ENCODE results near the gene ADGRL3.

The ADGRL3 gene

GRCh38 chr4:61200187-61200915 lies at the start of gene ADGRL3:
TSS of gene ADGRL3 (plus strand) at chr4:61200326.
- DNase-seq = peak; percentile 37

DNA sequence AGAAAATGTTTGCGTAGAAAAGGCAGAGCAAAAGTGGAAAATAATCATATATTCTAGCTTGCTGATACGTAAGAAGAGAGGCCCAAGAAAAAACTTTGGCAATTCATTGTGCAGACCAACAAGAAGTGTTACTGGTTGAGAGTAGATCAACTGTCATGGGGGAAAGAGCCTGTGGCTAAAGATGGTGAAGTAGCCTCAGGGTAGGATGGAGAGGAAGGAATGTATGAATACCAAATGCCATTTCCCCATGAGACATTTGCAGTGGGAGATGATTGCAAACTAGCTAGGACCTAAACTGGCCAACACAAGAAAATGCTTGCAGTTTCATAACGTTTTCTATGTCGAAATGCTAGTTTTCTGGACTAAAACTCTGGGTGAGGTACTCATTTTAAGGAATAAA lies 47.7 kb upstream of the ADGRL3 start:
- DNase-seq = no peak

GRCh38 chr4:61160478-61160877 lies 39.6 kb upstream of the ADGRL3 start:
- no peak for DNase-seq

DNA sequence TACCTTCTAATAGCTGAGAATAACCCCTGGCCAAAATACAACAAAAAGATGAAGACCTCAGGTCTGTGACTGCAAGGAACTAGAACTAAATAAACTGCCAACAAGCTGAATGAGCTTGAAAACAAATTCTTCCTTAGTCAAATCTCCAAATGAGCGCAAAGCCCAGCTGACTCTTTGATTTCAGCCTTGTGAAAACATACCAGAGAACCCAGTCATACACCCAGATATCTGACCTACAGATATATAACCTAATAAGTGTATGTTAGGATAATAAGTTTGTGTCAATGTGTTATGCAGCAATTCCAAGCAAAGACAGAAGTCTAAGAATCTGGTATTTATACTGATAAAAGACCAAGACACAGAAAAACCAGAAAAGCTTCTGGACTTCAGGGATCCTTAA lies 38.0 kb upstream of the ADGRL3 start:
- DNase-seq = no peak

GRCh38 chr4:61173799-61174198 lies 26.3 kb upstream of the ADGRL3 start:
- no peak for DNase-seq

- no peak for DNase-seq
Observed at GRCh38 chr4:61175495-61175894, 24.6 kb upstream of the ADGRL3 start.

GRCh38 chr4:61177367-61177766 lies 22.8 kb upstream of the ADGRL3 start:
- DNase-seq = no peak

DNA sequence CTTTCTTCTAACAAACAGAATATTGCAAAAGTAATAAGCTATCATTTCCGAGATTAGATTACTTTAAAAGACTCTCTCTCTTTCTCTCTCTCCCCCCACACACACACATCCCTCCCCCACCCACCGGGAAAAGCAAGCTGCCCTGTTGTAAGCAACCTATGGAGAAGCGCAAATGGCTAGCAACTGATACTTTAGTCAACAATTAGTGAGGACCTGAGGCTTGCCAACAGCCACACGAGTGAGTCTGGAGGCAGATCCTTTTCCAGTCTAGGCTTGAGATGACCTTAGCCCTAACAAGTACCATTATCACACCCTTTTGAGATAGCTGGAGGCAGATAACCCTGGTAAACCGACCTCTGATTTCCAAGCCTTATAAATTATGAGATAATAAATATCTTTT lies 19.7 kb upstream of the ADGRL3 start:
- DNase-seq = no peak

- no peak for DNase-seq
Observed at GRCh38 chr4:61182915-61183314, 17.2 kb upstream of the ADGRL3 start.

- DNase-seq = no peak
Observed at GRCh38 chr4:61185288-61185687, 14.8 kb upstream of the ADGRL3 start.

DNA sequence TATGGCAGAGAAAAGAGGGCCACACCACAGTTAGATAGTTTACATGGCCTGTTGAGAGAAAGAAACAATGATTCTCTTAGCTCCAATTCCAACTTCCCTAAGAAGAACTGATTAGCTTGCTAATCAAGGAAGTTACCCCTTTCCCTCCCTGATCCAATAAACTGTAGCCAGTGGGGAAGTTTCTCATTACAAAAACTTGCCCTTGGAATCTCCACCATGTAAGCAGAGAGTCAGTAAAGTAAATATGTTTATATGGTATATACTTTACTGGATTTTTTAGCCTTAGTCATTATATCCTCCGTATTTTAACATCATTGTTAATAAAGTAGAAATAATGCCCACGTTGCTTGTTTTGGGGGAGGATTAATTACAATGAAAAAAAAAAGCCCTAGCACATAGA lies 7.7 kb upstream of the ADGRL3 start:
- DNase-seq = no peak

DNA sequence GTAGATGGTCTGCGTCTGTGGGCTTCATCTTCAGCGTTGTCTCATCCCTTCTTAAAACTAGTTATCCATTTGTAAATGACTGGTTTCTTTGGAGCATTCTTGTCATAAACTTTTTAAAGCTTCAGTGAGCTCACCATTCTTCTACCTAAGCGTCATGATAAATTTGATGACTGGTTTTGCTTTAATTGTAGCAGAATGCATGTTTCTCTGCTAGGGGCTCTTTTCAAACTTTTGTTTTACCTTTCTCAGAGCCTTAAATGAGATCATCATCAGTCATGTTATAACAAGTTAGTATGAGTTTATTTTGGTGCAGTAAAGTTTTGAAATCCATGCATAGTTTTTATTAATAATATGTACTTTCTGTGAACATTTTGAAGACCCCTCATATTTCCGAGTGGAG lies 6.3 kb upstream of the ADGRL3 start:
- DNase-seq = no peak

DNA sequence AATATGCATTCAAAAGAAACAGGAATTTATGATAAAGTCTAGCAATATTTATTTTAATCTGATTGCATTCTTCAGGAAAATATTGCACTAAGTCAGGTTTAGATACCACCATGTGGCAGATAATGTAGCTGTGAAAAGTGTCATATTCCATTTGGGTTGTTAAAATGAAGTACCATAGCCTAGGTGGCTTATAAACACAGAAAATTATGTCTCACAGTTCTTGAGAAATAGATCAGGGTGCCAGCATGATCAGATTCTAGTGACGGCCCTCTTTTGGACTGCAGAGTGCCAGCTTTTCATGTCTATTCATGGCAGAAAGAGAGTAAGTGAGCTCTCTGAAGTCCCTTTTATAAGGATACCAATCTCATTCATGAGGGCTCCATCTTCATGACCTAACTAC lies 5.6 kb upstream of the ADGRL3 start:
- no peak for DNase-seq

DNA sequence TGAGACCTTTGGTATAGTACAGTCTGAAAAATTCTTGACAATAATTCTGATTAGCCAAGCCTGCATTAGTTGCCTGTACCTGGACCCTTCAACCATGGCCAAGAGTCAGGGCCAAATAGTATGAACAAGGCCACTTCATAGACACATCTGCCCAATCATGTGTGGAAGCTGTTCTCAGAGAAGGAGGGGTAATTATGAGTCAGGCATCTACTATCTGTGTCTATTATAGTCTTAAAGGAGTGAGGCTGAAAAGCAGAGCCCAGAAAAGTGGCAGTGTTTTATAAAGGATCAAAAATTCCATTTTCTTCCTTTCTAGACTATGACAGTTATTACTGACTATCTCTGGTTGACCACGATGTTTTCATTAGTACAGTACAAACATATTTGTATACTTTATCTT lies 5.0 kb upstream of the ADGRL3 start:
- no peak for DNase-seq

DNA sequence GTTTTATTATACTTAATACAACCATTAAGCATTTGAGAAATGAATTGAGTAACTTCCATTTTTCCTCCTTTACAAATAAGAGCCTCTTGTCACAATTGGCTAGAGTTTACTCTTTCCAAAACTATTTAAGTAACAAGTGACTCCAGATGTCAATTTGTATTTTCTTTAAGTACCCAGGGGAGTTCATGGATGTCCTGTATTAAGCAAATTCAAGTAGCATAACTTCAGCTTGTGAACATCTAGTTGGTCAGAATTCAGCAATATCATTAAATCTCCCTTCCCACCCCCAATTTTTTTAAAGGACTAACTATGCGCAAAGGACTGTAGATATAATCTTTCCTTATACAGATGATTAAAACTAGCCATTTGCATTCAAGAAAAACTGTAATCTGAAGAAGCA lies 1.4 kb upstream of the ADGRL3 start:
- DNase-seq = no peak

GRCh38 chr4:61199873-61200186 lies 296 bp upstream of the ADGRL3 start:
- DNase-seq = no peak

- DNase-seq = no peak
Observed at GRCh38 chr4:61200916-61201526, 895 bp downstream of the ADGRL3 start.

DNA sequence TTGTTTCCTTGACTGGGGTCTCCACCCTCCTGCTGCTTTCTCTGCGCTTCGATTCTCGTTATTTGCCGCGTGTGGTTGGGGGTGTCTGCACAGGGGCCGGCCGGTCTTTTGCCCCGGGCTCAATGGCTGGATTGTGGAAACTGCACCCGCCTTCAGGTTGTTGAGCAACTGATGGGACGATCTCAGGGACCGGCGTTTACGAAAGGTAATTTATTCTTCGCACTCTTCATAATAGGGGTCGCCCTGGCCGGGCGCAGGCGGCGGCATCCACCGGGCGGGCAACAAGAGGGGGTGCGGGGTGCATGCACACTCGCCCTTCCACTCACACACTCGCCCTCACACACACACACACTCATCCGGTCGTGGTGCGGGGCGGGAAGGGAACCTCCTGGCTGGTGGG lies 1.4 kb downstream of the ADGRL3 start:
- no peak for DNase-seq

DNA sequence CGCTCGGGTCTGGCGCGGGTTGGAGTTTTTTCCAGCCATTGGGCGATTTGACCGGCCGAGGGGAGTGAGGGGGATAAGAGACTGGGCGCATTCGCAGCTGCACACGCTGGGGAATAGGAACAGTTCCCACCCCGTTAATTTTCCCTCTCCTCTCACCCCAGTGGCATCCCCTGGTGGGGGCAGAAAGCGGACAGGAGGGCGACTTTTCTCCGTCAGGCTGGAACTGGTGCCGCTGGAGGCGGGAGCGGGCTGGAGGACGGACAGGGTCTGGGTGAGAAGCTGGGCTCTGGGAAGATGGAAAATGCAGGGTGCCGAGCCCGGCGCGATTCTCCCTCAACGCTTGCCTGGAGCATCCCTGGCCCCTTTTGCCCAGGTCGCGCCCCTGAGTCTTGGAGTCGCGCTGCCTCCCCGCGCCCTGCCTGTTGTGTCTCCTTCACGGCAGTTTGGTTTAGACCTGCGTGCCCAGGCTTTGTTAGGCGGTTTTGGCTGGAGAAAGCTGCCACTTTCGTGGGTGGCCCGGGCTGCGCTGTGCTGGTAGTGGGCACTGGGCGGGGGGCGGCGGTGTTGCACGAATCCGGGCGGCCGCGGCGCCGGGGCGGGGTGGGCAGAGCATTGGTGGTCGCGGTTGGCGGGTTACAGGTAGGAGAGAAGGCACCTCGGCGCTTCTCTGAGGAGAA lies 2.0 kb downstream of the ADGRL3 start:
- DNase-seq = no peak

DNA sequence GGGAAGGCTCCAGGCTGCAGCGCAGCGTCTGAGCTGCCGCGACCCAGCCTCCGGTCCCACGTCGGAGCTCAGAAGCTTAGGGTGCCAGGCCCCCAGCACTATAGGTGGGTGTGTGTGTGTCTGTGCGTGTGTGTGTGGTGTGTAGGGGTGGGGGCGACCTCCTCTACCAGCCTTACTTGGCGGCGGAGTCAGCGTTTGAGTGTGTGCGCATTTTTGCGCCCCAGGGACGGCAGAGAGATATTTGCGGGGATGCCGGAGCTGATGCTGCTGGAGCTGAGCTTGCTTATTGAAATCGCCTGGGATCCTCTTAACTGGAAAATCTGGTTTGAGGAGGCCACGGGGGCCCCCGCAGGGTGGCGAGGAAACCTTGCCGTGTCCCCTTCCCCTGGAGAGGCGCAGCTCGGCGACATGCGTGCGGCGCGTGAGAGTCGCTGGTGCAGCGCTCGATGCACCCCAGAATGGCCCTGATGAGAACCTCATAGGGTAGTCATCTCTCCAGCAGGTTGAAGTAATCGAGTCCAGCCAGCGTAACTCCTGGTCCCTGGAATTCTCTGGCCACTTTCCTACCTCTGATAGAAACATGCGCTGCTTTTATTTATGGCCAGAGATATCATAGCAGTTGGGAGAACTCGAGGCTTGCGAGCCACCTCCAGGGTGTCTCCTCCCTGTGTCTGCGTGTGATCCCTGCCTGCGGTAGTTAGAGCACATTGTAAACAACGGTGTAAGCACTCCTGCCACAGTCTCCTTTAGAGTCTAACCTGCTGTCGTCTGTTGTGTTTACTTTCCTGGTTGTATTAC lies 2.7 kb downstream of the ADGRL3 start:
- DNase-seq = no peak

DNA sequence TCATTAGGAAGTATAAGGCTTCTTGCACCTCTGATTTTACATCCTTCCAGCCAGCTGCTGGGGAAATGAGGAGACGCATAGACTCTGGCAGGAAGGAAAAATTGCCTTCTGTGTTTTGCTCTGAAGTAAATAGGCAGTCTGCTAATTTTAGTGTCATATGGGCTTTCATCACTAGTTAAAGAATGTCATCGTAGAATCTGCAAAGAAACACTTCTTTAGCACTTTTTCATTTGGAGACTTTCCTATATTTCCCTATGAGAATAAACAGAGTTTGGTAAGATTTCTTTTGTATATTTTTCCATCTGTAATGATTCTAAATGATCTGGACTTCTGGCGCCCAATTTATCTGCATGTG lies 3.3 kb downstream of the ADGRL3 start:
- no peak for DNase-seq

GRCh38 chr4:61204353-61205060 lies 4.4 kb downstream of the ADGRL3 start:
- no peak for DNase-seq

- DNase-seq = no peak
Observed at GRCh38 chr4:61205066-61205465, 4.9 kb downstream of the ADGRL3 start.
